Activated CD4-positive, CD25-positive, alpha-beta regulatory T cell treated with anti-CD3 and anti-CD28 coated beads, Interleukin-2, amount 50 U/mL, for 24 hours (primary cell): ENCODE measurements around the gene CLIP2.

Experiments
- ATAC-seq, 2 donors: fragments of 150-1000 bp; cut with Tn5 transposase; one replicate each; pipeline ENCODE4 v1.10.0; 2021; ENCODE audit warnings: mild to moderate bottlenecking in 1 of 2, moderate library complexity in 1 of 2

CLIP2 gene

GRCh38 chr7:74449809-74450397, 160.7 kb downstream of the CLIP2 start:
- ATAC-seq, result no peak

GRCh38 chr7:74452748-74453321, 163.6 kb downstream of the CLIP2 start:
- no peak for ATAC-seq

GRCh38 chr7:74453322-74454011, 164.3 kb downstream of the CLIP2 start, which contains the start of gene GTF2IRD1:
GTF2IRD1 (plus strand) TSS chr7:74453906; CDS start chr7:74508081, 54,175 bp downstream.
- no peak for ATAC-seq

GRCh38 chr7:74454021-74454924, 165.1 kb downstream of the CLIP2 start:
- no peak for ATAC-seq

GRCh38 chr7:74454925-74455288, 165.7 kb downstream of the CLIP2 start:
- no peak for ATAC-seq

GRCh38 chr7:74455291-74455804, 166.1 kb downstream of the CLIP2 start:
- ATAC-seq, result no peak
